Ovary (tissue), 9 donors: ENCODE results near the gene CTNND2. TPM values are rescaled to one million over a fixed set of nuclear protein-coding genes. Genes with fewer than 3 reads are reported as not detected.

ENCODE experiments used
- DNase-seq, 5 donors: peaks; one replicate each; pipeline ENCODE4 v3.0.0-alpha.2; 2019 to 2020
- H3K27ac ChIP-seq, 2 donors: fragments of 200-600 bp; one replicate each; pipeline versions ENCODE4 v1.5.1 to v1.8.0; 2019 to 2022
- H3K27me3 ChIP-seq: fragments of 200-600 bp; one replicate; pipeline ENCODE4 v1.8.0; 2022
- H3K36me3 ChIP-seq: fragments of 200-600 bp; sonication (generic); one replicate; pipeline ENCODE4 v1.5.1; 2019
- H3K4me1 ChIP-seq: one replicate; pipeline ENCODE4 v1.8.1; 2013; ENCODE audit warnings: mild to moderate bottlenecking, moderate library complexity; ENCODE audit not compliant: insufficient read depth
- H3K4me3 ChIP-seq: fragments of 200-600 bp; sonication (generic); one replicate; pipeline ENCODE4 v1.5.1; 2017
- H3K9me3 ChIP-seq, 2 donors: fragments of 200-600 bp in 1 of 2; sonication (generic) in 1 of 2; one replicate each; pipeline versions ENCODE4 v1.5.1 to v1.8.1; 2013 to 2019; ENCODE audit warnings: mild to moderate bottlenecking in 1 of 2, moderate library complexity in 1 of 2
- EP300 ChIP-seq: sonication (generic); formaldehyde crosslinking; IDR thresholded peaks from one replicate; pipeline ENCODE4 v1.6.1; 2017; ENCODE audit warnings: antibody characterized with exemption
- POLR2A ChIP-seq: fragments of 450-650 bp; IDR thresholded peaks from one replicate; pipeline ENCODE4 v1.6.1; 2017; ENCODE audit warnings: antibody characterized with exemption, mild to moderate bottlenecking, moderate library complexity
- WGBS, 3 donors: extraction: QIAGEN DNeasy Blood & Tissue Kit in 1 of 3; methylation state at CpG; one replicate each; pipeline versions ENCODE4 v1.1.5 to v1.1.7; 2013 to 2017; 5-methylcytosine and 5-hydroxymethylcytosine counted together
- intact Hi-C, 4 donors: fragments of 100-400 bp; cut with DNase I; formaldehyde crosslinking; loops; one replicate each; pipeline versions ENCODE4 v1.11.0 to v1.15.1; 2022 to 2023
- polyA plus RNA-seq, 2 donors: library from polyadenylated mRNA; stranded (reverse); fragments of 200-250 nt in 1 of 2; fragments of 350-450 nt in 1 of 2; fragmentation: Illumina TruSeq in 1 of 2; extraction: RNeasy Lipid Tissue Mini Kit (QIAGEN cat#74804) in 1 of 2; gene quantifications; one replicate each; pipeline ENCODE4 v1.2.3, GENCODE V29; 2013 to 2014
- total RNA-seq, 7 donors: library from RNA; depleted of rRNA in 2 of 7; stranded (reverse); fragments of >200 nt in 2 of 7; fragmentation: NEBNext Ultra II Directional in 3 of 7; extraction: Animal tissue kit (Norgen Biotek cat#: 25700) in 3 of 7; gene quantifications; one replicate each; pipeline versions ENCODE4 v1.1.0 to v1.2.4, GENCODE V29; 2016 to 2023
- TF ChIP-seq, protein P1 (sequence below), 3 donors: fragments of 450-650 bp in 2 of 3; fragments of 200-600 bp in 1 of 3; IDR thresholded peaks; one replicate each; pipeline versions ENCODE4 v1.5.1 to v1.8.0; 2016 to 2022; ENCODE audit warnings: antibody characterized with exemption in 3 of 3, mild to moderate bottlenecking in 1 of 3
- donor health status: DM: no; HTN: no; CAD: no; lungs with moderate emphysema.
- donor health status: DM: no; HTN: no; CAD: no.
- donor health status: Bipolar disorder and iron deficiency.
- donor health status: DM: yes; HTN: yes; CAD: no.
- donor health status: DM: no; HTN: no; CAD: no.
- donor health status: DM: yes; HTN: yes; CAD: no.

CTNND2 gene
- total and polyA plus RNA-seq, 9 donors: 0.52 to 13.2 (median 2.3) TPM

DNA sequence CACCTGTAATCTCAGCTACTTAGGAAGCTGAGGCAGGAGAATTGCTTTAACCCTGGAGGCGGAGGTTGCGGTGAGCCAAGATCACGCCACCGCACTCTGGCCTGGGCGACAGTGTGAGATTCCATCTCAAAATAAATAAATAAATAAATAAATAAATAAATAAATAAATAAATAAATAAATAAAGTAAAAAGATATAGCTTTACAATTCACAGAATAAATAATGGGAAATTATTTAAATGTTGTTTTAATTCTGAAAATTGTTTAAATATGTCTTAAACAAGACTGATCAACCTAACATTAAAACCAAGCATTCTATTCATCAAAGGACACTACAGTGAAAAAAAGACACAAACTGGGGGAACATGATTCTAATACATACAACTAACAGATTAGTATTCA lies 357.1 kb downstream of the CTNND2 start:
- WGBS, 3 donors: 96 to 98% (median 98%) methylated on average over 5 of the region's 5 CpGs
- H3K27me3 ChIP-seq: no peaks in the 10 kb centered on the region
- TF ChIP-seq, protein P1, sequence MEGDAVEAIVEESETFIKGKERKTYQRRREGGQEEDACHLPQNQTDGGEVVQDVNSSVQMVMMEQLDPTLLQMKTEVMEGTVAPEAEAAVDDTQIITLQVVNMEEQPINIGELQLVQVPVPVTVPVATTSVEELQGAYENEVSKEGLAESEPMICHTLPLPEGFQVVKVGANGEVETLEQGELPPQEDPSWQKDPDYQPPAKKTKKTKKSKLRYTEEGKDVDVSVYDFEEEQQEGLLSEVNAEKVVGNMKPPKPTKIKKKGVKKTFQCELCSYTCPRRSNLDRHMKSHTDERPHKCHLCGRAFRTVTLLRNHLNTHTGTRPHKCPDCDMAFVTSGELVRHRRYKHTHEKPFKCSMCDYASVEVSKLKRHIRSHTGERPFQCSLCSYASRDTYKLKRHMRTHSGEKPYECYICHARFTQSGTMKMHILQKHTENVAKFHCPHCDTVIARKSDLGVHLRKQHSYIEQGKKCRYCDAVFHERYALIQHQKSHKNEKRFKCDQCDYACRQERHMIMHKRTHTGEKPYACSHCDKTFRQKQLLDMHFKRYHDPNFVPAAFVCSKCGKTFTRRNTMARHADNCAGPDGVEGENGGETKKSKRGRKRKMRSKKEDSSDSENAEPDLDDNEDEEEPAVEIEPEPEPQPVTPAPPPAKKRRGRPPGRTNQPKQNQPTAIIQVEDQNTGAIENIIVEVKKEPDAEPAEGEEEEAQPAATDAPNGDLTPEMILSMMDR (IDR thresholded peaks at IDR 0.05): no peak
- TF ChIP-seq POLR2A (no peak), EP300 (no peak)
- no peaks in the 10 kb centered on the region for H3K9me3 ChIP-seq
- no peaks in the 10 kb centered on the region for H3K36me3 ChIP-seq
- DNase-seq: no peak
- intact Hi-C loops: no loop called here
- H3K4me3 ChIP-seq: no peak overlapping the region
- H3K27ac ChIP-seq: no peak overlapping the region
- H3K4me1 ChIP-seq: no peaks in the 10 kb centered on the region

DNA sequence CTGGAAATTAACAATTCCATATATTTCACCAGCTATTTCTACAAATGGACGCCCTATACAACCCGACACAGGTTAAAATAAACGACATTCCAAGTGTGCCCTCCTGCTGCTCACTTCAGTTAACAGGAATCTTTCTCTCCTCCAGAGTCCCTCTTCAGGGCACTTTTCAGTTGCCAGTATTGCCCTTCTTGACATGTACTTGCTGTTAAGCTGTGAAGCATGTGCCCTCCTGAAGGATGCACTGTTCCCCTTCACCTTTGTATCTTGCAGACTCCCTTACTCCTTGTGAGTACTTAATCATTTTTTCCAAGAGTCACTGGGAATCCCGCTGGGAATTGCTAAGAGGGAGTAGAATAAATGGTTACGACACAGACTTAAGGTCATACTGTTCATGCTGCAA lies 364.1 kb downstream of the CTNND2 start:
- 78 to 88% (median 86%) methylated on average over 5 of the region's 5 CpGs for WGBS, 3 donors
- H3K9me3 ChIP-seq: no peaks in the 10 kb centered on the region
- no peak for DNase-seq
- H3K36me3 ChIP-seq: no peaks in the 10 kb centered on the region
- intact Hi-C loops: no loop called here
- H3K27ac ChIP-seq: no peak overlapping the region
- TF ChIP-seq, protein P1 (IDR thresholded peaks at IDR 0.05): no peak
- no peak for TF ChIP-seq EP300
- H3K27me3 ChIP-seq: no peaks in the 10 kb centered on the region
- no peak overlapping the region for H3K4me3 ChIP-seq
- H3K4me1 ChIP-seq: no peaks in the 10 kb centered on the region

DNA sequence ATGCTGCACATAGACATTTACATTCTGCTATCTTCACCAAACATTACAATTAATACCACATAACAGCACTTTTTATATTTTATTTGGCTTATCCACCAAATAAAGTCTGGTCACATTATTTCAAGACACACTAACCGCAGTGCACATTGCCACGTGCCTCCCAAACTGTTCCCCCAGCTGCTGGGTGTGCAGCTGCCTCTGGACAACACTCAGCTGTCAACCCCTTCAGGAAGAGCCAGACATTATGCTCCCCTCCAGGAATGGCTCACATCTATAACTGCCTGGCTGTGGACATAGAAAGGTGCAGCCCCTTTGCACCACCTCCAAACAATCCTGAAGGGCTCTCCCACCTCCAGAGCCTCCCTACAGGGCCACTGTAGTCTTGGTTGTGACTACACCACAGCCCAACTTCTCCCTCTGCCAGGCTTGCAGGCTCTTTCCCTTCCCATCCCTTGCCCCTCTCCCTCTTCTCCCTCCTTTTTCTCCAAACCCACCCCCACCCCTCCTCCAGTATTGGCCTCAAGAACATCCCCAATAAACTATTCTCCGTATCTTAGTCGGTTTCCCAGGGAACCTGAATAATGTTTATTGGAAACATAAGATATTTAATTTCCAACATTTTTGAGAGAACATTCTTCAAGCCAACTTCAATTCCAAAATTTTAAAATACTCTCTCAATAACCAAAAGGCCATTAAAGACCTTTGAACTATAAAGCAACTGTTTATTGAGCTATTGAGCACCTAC lies 372.3 kb downstream of the CTNND2 start:
- no peak for TF ChIP-seq POLR2A
- no peak for TF ChIP-seq EP300
- TF ChIP-seq, protein P1 (IDR thresholded peaks at IDR 0.05): no peak
- Histone ChIP-seq H3K9me3 (no peaks in the 10 kb centered on the region), H3K27ac (no peak overlapping the region), H3K27me3 (no peaks in the 10 kb centered on the region), H3K36me3 (no peaks in the 10 kb centered on the region), H3K4me1 (no peaks in the 10 kb centered on the region), H3K4me3 (no peak overlapping the region)
- DNase-seq: no peak
- WGBS, 3 donors: 20 to 23% (median 22%) methylated on average over 4 of the region's 4 CpGs
- intact Hi-C loops: no loop called here

GRCh38 chr5:11528720-11529119 lies 375.5 kb downstream of the CTNND2 start:
- intact Hi-C loops: no loop called here
- Histone ChIP-seq H3K36me3 (no peaks in the 10 kb centered on the region), H3K27me3 (no peaks in the 10 kb centered on the region), H3K27ac (no peak overlapping the region), H3K9me3 (no peaks in the 10 kb centered on the region), H3K4me3 (no peak overlapping the region), H3K4me1 (no peaks in the 10 kb centered on the region)
- 89% methylated on average over 7 of the region's 7 CpGs for WGBS, 3 donors
- no peak for DNase-seq
- TF ChIP-seq, protein P1 (IDR thresholded peaks at IDR 0.05): no peak
- TF ChIP-seq EP300: no peak
- TF ChIP-seq POLR2A: no peak
